GM23248 (cell line): ENCODE data around the gene SEMA6D. TPM values are rescaled to one million over a fixed set of nuclear protein-coding genes. Genes with fewer than 3 reads are reported as not detected.

ENCODE experiments used
- DNase-seq: peaks from one replicate; pipeline ENCODE4 v3.0.0-alpha.2; 2015
- H2AFZ ChIP-seq: fragments of 200-600 bp; sonication (generic); 2 replicates; pipeline ENCODE4 v1.6.1; 2016; ENCODE audit warnings: antibody characterized with exemption
- H3F3A ChIP-seq: fragments of 200-600 bp; sonication (generic); 2 replicates; pipeline ENCODE4 v1.6.1; 2016; ENCODE audit warnings: mild to moderate bottlenecking, antibody characterized with exemption, mixed run types; ENCODE audit not compliant: insufficient read depth
- H3K27ac ChIP-seq: fragments of 200-600 bp; sonication (generic); 2 replicates; pipeline ENCODE4 v1.5.1; 2016; ENCODE audit warnings: mild to moderate bottlenecking
- H3K27me3 ChIP-seq: fragments of 200-600 bp; sonication (generic); replicated peaks from 2 replicates; pipeline ENCODE4 v1.6.1; 2016; ENCODE audit warnings: mild to moderate bottlenecking; ENCODE audit not compliant: insufficient read depth
- H3K36me3 ChIP-seq: fragments of 200-600 bp; sonication (generic); 2 replicates; pipeline ENCODE4 v1.6.1; 2016; ENCODE audit warnings: low read depth, mild to moderate bottlenecking
- H3K4me1 ChIP-seq: fragments of 200-600 bp; sonication (generic); 2 replicates; pipeline ENCODE4 v1.6.1; 2016; ENCODE audit warnings: mild to moderate bottlenecking; ENCODE audit not compliant: insufficient read depth
- H3K4me2 ChIP-seq: fragments of 200-600 bp; sonication (generic); one replicate; pipeline ENCODE4 v1.6.1; 2016; ENCODE audit warnings: mild to moderate bottlenecking; ENCODE audit not compliant: unreplicated experiment
- H3K4me3 ChIP-seq: fragments of 200-600 bp; sonication (generic); 2 replicates; pipeline ENCODE4 v1.5.1; 2016; ENCODE audit warnings: mild to moderate bottlenecking
- H3K79me2 ChIP-seq: fragments of 200-600 bp; sonication (generic); 2 replicates; pipeline ENCODE4 v1.6.1; 2016; ENCODE audit warnings: mild to moderate bottlenecking; ENCODE audit not compliant: insufficient read depth
- H3K9ac ChIP-seq: fragments of 200-600 bp; sonication (generic); 2 replicates; pipeline ENCODE4 v1.6.1; 2016; ENCODE audit warnings: mild to moderate bottlenecking
- H3K9me2 ChIP-seq: fragments of 200-600 bp; sonication (generic); 2 replicates; pipeline ENCODE4 v1.6.1; 2016; ENCODE audit warnings: mixed run types, mild to moderate bottlenecking, moderate library complexity; ENCODE audit not compliant: insufficient read depth
- H3K9me3 ChIP-seq: fragments of 200-600 bp; sonication (generic); one replicate; pipeline ENCODE4 v1.6.1; 2017; ENCODE audit warnings: low read depth
- H4K20me1 ChIP-seq: fragments of 200-600 bp; sonication (generic); 2 replicates; pipeline ENCODE4 v1.6.0; 2016; ENCODE audit not compliant: insufficient read depth
- EZH2 ChIP-seq: fragments of 200-600 bp; sonication (generic); IDR thresholded peaks from 2 replicates; pipeline ENCODE4 v1.6.1; 2018; ENCODE audit warnings: antibody characterized with exemption, mild to moderate bottlenecking; ENCODE audit not compliant: insufficient read depth, poor library complexity, severe bottlenecking
- EZH2phosphoT487 ChIP-seq: fragments of 200-600 bp; sonication (generic); IDR thresholded peaks from 2 replicates; pipeline ENCODE4 v1.6.1; 2018; ENCODE audit warnings: antibody characterized with exemption, moderate library complexity, mild to moderate bottlenecking, low read depth; ENCODE audit not compliant: insufficient read depth
- WGBS, 2 experiments: methylation state at CpG; one replicate each; pipeline ENCODE4 v1.1.6; 2015 to 2017; ENCODE audit warnings: low lambda C conversion rate in 2 of 2, low coverage in 1 of 2; ENCODE audit errors: missing lambda C conversion rate in 2 of 2; 5-methylcytosine and 5-hydroxymethylcytosine counted together
- in situ Hi-C: fragments of 300-500 bp; cut with MboI; formaldehyde crosslinking; loops from 2 replicates; pipeline ENCODE4 v1.15.0; 2020
- polyA plus RNA-seq: library from polyadenylated mRNA; unstranded; fragments of >200 nt; fragmentation: Nextera tagmentation; extraction: Ambion mirVana; gene quantifications from 2 replicates; pipeline ENCODE4 v1.2.1, GENCODE V29; 2016
- total RNA-seq: library from RNA; depleted of rRNA; stranded (reverse); fragments of >200 nt; shearing (Covaris generic); gene quantifications from 2 replicates; pipeline ENCODE4 v1.2.3, GENCODE V29; 2014

SEMA6D gene
- total and polyA plus RNA-seq, 2 experiments from 2014 or later: 0.86 to 1.4 TPM

DNA sequence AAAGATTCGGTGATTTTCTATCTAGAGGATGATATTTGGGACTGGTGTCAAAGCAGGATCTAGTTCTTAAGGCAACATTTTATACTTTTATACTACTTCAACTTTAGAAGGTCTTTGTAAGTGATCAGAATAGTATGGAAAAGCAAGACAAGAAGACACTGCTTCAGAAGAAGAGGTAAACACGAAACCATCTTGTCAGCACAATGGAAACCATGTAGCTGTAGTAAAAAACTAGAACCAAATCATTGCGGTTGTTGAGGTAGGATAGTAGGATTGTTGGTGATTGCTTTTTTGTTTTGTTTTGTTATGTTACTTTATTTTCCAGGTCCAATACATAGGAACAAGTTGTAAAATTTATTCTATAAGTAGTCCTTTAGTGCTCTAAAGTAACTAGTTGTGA, 40.0 kb downstream of the SEMA6D start:
- H3K9me3 ChIP-seq: peaks cover 3% of the 10 kb centered on the region
- peak overlapping the region; percentile 22; the same call in 1 of the 2 replicates for H2AFZ ChIP-seq
- no peaks in the 10 kb centered on the region for H3F3A ChIP-seq
- H3K27ac ChIP-seq: no peak overlapping the region; the same call in 1 of the 2 replicates
- no peak overlapping the region for H3K4me3 ChIP-seq
- H3K36me3 ChIP-seq: no peaks in the 10 kb centered on the region
- H3K79me2 ChIP-seq: no peaks in the 10 kb centered on the region
- TF ChIP-seq EZH2 (no peak), EZH2phosphoT487 (no peak)
- no peaks in the 10 kb centered on the region for H3K9me2 ChIP-seq
- H4K20me1 ChIP-seq: no peaks in the 10 kb centered on the region
- H3K27me3 ChIP-seq: no peaks in the 10 kb centered on the region
- WGBS, 2 experiments: 79 to 84% methylated on average over 3 of the region's 3 CpGs
- no peak overlapping the region for H3K9ac ChIP-seq
- no peak overlapping the region for H3K4me2 ChIP-seq
- in situ Hi-C loops: no loop called here
- no peak for DNase-seq
- H3K4me1 ChIP-seq: peaks cover 11% of the 10 kb centered on the region

DNA sequence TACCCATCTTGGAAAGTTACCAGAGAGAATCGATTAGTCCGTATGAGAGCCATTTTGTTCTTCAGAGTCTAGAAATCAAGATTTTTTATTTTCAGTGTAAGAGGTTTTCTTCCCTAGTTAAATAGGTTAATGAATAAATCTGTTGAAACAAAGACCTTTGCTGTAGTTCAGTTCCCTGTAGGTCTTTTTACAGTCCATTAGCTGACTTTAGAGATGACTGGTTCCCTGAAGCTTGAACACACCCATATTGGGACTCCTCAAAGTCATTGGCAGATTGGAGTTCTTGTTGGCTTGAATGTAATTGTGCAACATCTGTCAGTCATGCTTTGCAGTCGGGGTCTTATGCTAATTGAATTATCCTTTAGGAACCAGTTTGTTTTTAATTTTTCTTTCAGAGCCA, 45.3 kb downstream of the SEMA6D start:
- WGBS, 2 experiments: 62 to 67% methylated on average over 3 of the region's 3 CpGs

DNA sequence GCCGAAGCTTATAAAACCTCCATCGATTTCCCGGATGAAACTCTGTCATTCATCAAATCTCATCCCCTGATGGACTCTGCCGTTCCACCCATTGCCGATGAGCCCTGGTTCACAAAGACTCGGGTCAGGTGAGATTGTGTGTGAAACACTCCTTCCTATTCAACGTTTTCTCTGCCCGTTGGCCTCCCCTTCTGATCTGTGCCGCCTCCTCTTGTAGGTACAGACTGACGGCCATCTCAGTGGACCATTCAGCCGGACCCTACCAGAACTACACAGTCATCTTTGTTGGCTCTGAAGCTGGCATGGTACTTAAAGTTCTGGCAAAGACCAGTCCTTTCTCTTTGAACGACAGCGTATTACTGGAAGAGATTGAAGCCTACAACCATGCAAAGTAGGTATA, 47.4 kb downstream of the SEMA6D start:
- H3K36me3 ChIP-seq: no peaks in the 10 kb centered on the region
- H3K27ac ChIP-seq: no peak overlapping the region
- H3K9ac ChIP-seq: no peak overlapping the region
- H3K9me2 ChIP-seq: no peaks in the 10 kb centered on the region
- H3K9me3 ChIP-seq: no peaks in the 10 kb centered on the region
- no peak overlapping the region for H3K4me3 ChIP-seq
- H3K79me2 ChIP-seq: no peaks in the 10 kb centered on the region
- TF ChIP-seq EZH2: no peak
- no peak for TF ChIP-seq EZH2phosphoT487
- H3K4me1 ChIP-seq: no peaks in the 10 kb centered on the region
- no peaks in the 10 kb centered on the region for H3F3A ChIP-seq
- in situ Hi-C loops: no loop called here
- no peak overlapping the region for H3K4me2 ChIP-seq
- no peaks in the 10 kb centered on the region for H4K20me1 ChIP-seq
- no peaks in the 10 kb centered on the region for H3K27me3 ChIP-seq
- whole genome bisulfite sequencing, 2 experiments: 90% methylated on average over 13 of the region's 13 CpGs
- no peak for DNase-seq
- H2AFZ ChIP-seq: no peak overlapping the region

More for the DNA sequence above, 45.3 kb downstream of the SEMA6D start:
- TF ChIP-seq EZH2: no peak
- no peak for TF ChIP-seq EZH2phosphoT487
- no peaks in the 10 kb centered on the region for H3K36me3 ChIP-seq
- H3K9me3 ChIP-seq: no peaks in the 10 kb centered on the region
- no peaks in the 10 kb centered on the region for H3K79me2 ChIP-seq
- no peaks in the 10 kb centered on the region for H3K9me2 ChIP-seq
- H4K20me1 ChIP-seq: no peaks in the 10 kb centered on the region
- H3K27ac ChIP-seq: no peak overlapping the region
- no peaks in the 10 kb centered on the region for H3K27me3 ChIP-seq
- in situ Hi-C loops: no loop called here
- no peak overlapping the region for H3K4me2 ChIP-seq
- no peak for DNase-seq
- H3F3A ChIP-seq: no peaks in the 10 kb centered on the region
- no peak overlapping the region for H3K9ac ChIP-seq
- no peaks in the 10 kb centered on the region for H3K4me1 ChIP-seq
- H2AFZ ChIP-seq: no peak overlapping the region
- H3K4me3 ChIP-seq: no peak overlapping the region

DNA sequence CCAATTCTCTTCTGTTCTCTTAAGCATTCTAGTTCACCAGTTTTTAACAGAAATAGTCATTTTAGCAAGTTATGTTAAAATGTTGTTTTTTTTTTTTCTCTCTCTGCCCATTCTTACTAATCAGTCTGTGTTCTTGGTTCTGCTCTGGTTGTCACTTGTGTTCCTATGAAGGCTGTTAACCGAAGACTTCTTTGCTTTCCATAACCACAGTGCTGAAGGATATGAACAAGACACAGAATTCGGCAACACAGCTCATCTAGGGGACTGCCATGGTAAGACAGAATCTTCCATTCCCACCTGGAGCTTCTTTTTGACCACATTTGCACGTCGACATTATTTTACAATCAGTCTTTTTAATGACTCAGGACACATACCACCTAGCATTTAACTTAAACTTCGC, 49.1 kb downstream of the SEMA6D start:
- Histone ChIP-seq H4K20me1 (no peaks in the 10 kb centered on the region), H3K27ac (no peak overlapping the region), H3K36me3 (no peaks in the 10 kb centered on the region), H3K9ac (no peak overlapping the region), H3K27me3 (no peaks in the 10 kb centered on the region), H2AFZ (no peak overlapping the region), H3K4me1 (no peaks in the 10 kb centered on the region), H3F3A (no peaks in the 10 kb centered on the region), H3K4me3 (no peak overlapping the region), H3K79me2 (no peaks in the 10 kb centered on the region), H3K9me3 (no peaks in the 10 kb centered on the region), H3K4me2 (no peak overlapping the region), H3K9me2 (no peaks in the 10 kb centered on the region)
- in situ Hi-C loops: no loop called here
- WGBS, 2 experiments: 71 to 74% methylated on average over 5 of the region's 5 CpGs
- no peak for TF ChIP-seq EZH2
- no peak for TF ChIP-seq EZH2phosphoT487
- DNase-seq: no peak

DNA sequence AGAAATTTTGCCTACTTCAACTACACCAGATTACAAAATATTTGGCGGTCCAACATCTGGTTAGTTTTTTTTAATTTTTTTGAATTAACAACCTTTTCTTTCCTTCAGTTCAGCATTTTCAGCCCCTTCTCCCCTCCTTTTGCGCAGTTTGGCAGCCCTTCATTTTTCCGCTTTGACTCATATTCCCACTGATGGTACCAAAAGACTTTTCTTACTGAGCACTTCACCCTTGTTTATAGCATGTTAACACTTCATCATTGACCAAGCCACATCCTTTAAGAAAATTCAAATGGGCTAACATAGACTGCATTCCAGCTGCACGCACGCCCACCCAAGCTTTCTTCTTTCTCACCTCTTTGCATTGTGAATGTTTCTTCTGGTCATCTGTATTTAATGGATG, 49.7 kb downstream of the SEMA6D start:
- Histone ChIP-seq H3K9me2 (no peaks in the 10 kb centered on the region), H4K20me1 (no peaks in the 10 kb centered on the region), H3K4me1 (no peaks in the 10 kb centered on the region), H3K27ac (no peak overlapping the region), H3K9ac (no peak overlapping the region), H3K79me2 (no peaks in the 10 kb centered on the region), H3K4me3 (no peak overlapping the region), H2AFZ (no peak overlapping the region), H3K4me2 (no peak overlapping the region), H3K9me3 (no peaks in the 10 kb centered on the region), H3F3A (no peaks in the 10 kb centered on the region), H3K27me3 (no peaks in the 10 kb centered on the region), H3K36me3 (no peaks in the 10 kb centered on the region)
- TF ChIP-seq EZH2: no peak
- no peak for TF ChIP-seq EZH2phosphoT487
- in situ Hi-C loops: no loop called here
- no peak for DNase-seq
- WGBS, 2 experiments: 96 to 97% methylated on average over 5 of the region's 5 CpGs
